Liver (tissue), 3 donors: Measurements from ENCODE around the gene CNPY4.

ENCODE experiments used
- CTCF ChIP-seq: fragments of 150-350 bp; IDR thresholded peaks from 2 replicates; pipeline ENCODE4 v1.5.1; 2017; ENCODE audit warnings: improper control_type of control experiment, low read depth, low read length; ENCODE audit not compliant: missing input control
- EGR1 ChIP-seq, 2 donors: IDR thresholded peaks; 2 replicates each; pipeline ENCODE4 v1.6.1; 2016 to 2018; ENCODE audit warnings: antibody characterized with exemption in 2 of 2, low read depth in 2 of 2
- HNF4A ChIP-seq, 2 donors: conservative IDR thresholded peaks; 2 replicates each; pipeline ENCODE4 v1.6.1; 2016; ENCODE audit warnings: antibody characterized with exemption in 2 of 2, mild to moderate bottlenecking in 2 of 2
- REST ChIP-seq: IDR thresholded peaks from 2 replicates; pipeline ENCODE4 v1.6.1; 2016; ENCODE audit warnings: antibody characterized with exemption, mild to moderate bottlenecking
- donor health status: healthy.
- donor health status: healthy.

DNA sequence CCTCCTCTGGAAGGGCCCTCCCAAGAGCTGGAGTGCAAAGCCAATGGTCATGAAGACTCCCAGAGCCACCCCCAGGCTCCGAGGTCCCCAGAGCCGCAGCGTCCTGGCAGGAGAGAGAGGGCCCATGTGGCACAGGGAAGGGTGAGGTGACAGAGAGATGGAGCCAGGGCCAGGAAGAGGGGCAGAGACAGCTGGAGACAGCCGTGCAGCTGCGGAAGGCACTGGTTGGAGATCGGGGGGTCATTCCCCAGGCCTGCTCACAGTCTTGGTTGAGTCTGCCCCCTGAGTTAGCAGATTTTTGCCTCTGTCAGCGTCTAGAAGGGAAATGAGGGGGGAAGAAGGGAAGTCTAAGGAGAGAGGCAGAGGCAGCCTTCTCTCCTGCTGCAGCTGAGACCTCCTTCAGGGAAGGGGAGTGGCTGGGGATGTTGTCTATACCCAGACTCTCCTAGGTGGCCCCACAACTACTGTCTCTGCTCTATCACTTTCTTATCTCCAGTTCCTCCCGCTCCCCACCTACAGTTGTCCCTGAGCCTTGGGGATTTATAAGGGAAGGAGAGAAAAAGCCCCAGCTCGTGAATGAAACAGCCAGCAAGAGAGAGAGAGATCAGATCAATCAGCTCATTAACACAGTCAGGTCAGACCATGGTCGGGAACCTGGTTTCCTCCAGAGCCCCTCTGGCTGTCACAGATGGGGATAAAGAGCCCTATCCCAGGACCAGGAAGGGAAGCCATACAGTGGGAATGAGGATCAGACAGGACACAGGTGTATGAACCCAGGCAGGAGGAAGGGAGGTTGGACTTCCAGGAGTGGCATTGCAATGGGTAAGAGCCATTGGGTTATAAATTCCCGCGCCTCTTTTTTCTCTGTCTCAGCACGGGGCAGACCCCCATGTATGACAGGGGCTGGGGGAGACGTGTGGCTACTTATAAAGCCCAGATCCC, 47.8 kb downstream of the CNPY4 start:
- TF ChIP-seq EGR1 (IDR thresholded peaks at IDR 0.05; ENCODE audit: low read depth in 2 of 2) (no peak), HNF4A (conservative IDR thresholded peaks at IDR 0.05) (no peak), CTCF (no peak), REST (no peak)
